Mammary epithelial cell (primary cell): ENCODE data around the gene MERTK.

Source experiments
- EZH2 ChIP-seq: IDR thresholded peaks from 2 replicates; pipeline ENCODE4 v1.6.1; 2012; ENCODE audit warnings: low read length, inconsistent platforms, borderline replicate concordance
- TF ChIP-seq, protein P1 (sequence below), 2 donors: IDR thresholded peaks in 1 of 2; conservative IDR thresholded peaks in 1 of 2; 2 replicates each; pipeline ENCODE4 v1.5.1; 2011 to 2012; ENCODE audit warnings: inconsistent platforms in 2 of 2, low read length in 2 of 2, mild to moderate bottlenecking in 2 of 2, control low read depth in 1 of 2, low read depth in 1 of 2; ENCODE audit not compliant: insufficient read depth in 1 of 2; ENCODE audit errors: extremely low read depth in 1 of 2

DNA sequence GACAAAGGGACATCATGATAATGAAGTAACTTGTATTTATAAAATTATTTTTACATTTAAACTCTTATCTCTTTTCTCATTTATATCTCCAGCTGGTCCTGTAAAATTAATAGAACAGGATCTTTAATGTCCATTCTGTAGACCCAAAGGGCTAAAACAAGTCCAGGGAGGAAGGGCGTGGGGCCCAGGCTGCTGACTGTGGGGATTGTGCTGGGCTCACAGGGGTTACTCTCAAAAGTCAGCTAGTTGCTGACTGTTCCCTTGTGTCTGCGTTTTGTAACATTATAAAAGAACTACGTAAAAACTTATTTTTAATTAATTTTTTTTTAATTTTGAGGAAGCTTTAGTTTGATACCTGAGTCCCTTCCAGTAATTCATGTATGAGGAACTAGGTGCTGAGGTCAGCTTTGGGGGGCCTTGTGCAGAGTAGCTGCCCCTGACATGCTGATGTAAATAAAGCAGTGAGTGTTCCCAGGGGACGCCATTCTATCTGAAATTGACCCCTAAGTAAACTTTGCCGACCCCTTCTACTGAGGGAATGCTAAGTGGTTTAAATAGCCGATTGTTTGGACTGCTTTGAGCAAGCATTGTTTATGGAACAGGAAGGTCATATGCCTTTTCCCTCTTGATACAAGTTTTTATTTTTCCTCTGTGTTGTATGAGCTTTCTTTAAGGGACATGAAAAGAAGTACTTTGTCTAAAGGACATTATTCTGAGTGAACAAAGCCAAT, 56.4 kb downstream of the MERTK start:
- no peak for TF ChIP-seq EZH2
- TF ChIP-seq, protein P1, sequence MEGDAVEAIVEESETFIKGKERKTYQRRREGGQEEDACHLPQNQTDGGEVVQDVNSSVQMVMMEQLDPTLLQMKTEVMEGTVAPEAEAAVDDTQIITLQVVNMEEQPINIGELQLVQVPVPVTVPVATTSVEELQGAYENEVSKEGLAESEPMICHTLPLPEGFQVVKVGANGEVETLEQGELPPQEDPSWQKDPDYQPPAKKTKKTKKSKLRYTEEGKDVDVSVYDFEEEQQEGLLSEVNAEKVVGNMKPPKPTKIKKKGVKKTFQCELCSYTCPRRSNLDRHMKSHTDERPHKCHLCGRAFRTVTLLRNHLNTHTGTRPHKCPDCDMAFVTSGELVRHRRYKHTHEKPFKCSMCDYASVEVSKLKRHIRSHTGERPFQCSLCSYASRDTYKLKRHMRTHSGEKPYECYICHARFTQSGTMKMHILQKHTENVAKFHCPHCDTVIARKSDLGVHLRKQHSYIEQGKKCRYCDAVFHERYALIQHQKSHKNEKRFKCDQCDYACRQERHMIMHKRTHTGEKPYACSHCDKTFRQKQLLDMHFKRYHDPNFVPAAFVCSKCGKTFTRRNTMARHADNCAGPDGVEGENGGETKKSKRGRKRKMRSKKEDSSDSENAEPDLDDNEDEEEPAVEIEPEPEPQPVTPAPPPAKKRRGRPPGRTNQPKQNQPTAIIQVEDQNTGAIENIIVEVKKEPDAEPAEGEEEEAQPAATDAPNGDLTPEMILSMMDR (conservative IDR thresholded peaks at IDR 0.05 in 1 of 2, IDR thresholded peaks at IDR 0.05 in 1 of 2; ENCODE audit: extremely low read depth in 1 of 2, insufficient read depth in 1 of 2, low read depth in 1 of 2, low read length in 2 of 2): no peak
